Measurements from ENCODE around the gene JARID2.
"Not testable (repeated sequence)": the region's sequence is repeated elsewhere in the genome, so short reads cannot be mapped to it uniquely, and the experiment has no call there.

The JARID2 gene

DNA sequence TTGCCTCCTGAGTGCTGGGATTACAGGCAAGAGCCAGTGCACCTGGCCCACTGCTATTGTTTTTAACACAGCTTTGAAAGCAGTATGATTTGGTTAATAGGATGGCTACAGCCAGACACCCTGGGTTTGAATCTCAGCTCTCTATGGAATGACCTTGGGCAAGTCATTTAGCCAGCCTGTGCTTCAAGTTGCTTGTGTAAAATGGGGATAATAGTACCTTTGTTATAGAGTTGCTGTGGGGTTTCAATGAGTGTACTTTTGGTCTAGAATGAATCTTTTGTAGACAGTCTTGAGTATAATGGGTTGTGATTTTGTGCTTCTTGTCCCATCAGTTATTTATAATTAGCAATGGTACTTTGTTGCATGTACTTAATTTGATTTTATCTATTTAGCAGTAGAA lies 70.9 kb downstream of the JARID2 start:
- no peak for DNase-seq

DNA sequence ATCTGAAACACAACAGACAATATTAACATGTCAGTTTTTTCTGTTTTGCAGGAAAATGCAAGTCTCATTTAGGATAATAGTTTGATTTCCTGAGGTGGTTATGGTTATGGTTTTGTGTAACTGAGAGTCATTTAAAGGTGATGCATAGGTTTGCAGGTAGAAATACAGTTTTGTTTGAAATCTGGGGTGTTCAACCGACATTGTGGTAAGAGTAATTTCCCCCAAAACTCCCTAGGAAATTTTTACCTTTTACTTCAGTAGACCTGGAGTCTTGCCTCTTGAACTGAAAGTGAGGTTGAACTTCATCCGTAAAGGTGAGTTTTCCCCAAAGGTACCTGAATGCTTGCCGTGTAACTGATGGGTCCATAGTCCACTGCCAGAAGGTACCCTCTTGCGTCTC lies 71.4 kb downstream of the JARID2 start:
- DNase-seq: no peak

DNA sequence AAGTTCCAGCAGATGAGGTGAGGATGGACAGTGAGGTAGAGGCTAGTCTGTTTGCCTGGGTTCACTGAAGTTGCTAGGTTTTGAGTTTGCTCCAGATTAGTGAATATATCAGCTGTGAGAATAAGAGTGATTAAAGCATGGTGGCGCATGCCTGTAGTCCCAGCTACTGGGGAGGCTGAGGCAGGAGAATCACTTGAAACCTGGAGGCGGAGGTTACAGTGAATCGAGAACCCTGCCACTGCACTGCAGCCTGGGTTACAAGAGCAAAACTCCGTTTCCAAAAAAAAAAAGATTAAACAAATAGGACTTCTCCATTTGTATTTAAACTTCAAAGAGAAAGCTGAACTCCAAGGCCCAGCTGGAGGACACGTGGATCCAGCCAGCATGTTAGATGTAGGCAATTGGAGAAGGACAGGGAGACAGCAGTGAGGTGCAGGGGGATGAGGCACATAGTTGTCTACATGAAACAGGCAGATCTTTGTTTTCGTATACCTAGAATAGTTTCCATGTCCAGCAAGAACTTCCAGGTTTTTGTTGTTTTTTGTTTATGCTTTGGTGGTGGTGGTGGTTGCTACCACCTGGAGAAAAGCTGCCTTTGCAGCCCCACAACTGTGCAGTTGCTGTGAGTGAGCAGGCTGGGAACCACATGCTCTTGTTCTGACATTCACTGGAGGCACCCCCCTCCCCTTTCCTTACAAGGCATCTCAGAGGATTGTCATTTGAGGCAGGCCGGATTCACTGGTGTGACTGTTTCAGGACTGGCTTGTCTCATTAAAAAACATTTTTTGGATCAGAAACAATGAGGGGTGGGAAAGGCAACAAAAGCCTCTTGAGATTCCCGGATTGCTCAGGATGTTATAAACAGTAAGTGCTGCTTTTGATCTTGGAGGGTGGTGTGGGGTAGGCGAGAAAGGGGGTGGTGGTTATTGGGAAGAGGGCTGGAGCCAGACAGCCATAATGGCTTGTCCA lies 72.3 kb downstream of the JARID2 start:
- no peak for DNase-seq

DNA sequence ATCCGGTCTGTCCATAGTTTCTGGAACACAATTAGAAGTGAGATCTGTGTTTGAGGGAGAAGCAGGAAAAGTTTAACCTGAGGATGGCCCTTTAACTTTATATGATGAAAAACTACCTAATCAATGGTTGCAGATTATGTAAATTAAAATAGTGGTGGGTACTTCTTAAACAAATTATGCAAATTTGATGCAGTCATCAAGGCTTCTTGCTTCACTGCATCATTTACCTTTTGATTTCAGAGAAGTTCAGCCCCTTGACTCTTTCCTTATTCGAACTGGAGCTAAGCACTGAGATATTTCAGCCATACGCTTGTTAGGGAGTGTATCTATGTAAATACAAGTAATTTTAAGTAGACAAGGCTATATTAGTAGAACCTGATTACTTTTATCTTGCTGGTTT lies 73.8 kb downstream of the JARID2 start:
- no peak for DNase-seq

DNA sequence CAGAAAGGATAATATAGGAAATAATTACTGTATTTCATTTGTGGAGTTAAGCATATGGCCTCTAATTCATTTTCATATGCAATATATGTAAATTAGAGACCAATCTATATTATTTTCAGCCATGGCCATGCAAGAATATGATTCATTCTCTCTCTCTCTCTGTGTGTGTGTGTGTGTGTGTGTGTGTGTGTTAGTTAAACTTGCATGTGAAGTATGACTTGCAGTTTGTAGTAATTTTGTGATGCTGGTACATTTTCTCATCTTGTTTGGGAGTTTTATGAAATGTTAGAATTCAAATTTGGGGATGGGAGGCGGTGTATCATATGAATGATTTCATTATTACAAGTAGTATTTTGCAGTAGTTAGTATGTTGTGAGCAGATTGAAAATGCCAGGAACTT lies 74.8 kb downstream of the JARID2 start:
- no peak for DNase-seq

DNA sequence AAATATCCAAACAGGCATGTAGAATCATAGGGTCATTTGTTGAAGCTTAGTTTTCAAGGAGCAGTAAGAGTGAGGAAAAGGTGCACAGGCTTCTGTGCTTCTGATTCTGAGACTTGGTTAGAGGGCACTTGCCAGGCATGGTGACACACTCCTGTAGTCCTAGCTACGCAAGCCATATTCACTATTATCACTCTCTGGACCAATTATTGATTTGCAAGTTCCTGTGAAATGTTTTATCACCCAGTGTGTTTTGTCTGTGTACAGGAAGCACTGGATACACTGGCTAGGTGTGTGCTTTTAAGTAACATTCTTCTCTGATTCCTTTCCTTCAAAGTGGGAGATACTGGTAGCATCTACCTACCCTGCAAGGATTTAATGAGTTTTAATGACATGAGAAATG lies 76.3 kb downstream of the JARID2 start:
- DNase-seq: no peak

DNA sequence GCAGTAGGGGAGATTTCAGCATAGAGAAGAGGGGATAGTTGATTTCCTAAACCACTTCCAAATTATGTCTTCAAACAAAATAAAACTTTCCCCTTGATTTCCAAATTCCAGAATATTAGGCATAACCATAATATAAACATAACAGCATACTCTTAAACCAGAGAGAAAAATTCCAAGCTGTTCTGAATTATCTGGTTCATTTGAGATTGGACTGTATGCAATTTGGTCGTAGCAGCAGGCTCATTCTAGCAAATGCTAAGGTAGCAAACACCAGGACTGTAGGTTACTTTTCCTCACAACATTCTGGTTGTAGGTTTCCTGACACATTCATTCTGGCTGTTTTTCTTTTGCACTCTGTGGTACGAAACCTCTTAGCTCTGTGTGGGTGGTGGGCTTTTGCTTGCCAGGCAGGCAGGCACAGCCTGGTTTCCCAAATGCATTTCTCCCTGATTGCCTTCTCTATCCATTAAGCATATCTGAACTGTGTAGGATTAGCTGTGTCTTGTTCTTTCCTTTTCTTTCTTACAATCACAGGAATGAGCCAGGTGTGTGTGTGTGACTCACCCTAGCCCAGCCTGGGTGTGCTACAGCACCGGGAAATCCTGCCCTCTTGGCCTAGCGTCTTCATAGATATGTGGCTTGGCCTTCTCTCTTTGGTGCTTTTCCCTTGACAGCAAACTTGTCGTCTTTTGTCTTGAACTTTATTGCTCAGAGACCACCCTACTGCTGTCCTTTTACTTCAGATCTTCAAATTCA lies 77.1 kb downstream of the JARID2 start:
- no peak for DNase-seq

DNA sequence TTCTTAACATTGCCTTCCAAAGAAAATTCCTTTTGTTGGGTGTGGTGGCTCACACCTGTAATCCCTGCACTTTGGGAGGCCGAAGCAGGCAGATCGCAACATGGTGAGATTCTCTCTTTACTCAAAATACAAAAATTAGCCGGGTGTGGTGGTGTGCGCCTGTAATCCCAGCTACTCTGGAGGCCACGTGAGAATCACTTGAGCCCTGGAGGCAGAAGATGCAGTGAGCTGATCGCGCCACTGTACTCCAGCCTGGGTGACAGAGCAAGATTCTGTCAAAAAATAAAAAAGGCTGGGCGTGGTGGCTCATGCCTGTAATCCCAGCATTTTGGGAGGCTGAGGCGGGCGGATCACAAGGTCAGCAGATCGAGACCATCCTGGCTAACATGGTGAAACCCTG lies 77.7 kb downstream of the JARID2 start:
- not testable (repeated sequence) for DNase-seq

DNA sequence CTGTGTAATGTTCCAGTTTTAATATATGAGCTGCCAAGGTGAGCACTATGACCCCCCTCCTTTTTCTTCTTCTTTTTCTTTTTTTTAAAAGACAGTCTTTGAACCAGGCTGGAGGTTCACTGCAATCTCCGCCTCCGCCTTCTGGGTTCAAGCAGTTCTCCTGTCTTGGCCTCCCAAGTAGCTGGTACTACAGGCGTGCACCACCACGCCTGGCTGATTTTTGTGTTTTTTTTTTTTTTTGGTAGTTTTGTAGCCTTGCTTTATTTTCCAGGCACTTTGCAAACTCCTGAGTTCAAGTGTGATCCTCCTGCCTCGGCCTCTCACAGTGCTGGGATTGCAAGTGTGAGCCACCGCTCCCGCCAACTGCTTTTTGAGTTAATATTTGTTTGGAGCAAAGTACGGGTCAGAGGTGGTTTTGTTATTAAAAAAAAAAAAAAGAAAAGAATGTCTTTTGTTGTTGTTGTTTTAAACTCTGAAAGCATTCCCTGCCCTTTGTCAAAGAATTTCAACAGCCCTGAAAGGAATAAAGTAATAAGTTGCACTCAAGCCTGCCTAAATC lies 78.6 kb downstream of the JARID2 start:
- DNase-seq: no peak

DNA sequence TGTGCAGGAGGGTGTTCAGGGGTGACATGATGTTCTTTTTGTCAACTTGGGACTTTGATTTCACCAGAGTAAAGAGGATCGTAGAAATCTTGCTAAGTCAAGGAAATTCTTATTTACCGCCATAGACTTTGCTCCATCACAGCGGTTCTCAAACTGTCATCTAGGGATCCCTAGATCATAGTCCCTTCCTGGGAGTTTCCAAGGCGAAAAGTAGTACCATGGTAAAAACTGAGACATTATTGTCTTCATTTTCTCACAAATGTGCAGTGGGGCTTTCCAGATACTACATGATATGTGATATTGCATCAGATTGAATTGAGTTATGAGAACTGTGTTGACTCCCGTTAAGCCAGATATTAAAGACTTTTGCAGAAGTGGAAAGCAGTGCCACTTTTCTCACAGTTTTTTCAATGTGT lies 79.7 kb downstream of the JARID2 start:
- no peak for DNase-seq

DNA sequence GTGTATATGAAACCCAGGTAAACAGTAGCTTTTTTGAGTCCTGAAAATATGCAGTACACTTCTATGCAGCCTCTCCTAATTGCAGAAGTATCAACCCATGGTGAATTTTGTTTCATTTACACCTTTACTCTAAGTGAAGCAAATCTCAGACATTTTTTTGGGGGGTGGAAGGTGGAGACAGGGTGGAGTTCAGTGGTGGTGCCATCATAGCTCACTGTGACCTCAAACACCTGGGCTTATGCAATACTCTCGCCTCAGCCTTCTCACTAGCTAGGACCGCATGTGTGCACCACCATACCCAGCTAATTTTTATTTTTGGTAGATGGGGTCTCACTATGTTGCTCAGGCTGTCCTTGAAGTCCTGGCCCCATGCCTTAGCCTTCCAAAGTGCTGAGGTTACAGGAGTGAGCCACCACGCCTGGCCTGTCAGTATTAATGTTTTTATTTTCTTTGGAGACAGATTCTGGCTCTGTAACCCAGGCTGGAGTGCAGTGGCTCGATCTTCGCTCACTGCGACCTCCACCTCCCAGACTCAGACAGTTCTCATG lies 80.3 kb downstream of the JARID2 start:
- DNase-seq: no peak

DNA sequence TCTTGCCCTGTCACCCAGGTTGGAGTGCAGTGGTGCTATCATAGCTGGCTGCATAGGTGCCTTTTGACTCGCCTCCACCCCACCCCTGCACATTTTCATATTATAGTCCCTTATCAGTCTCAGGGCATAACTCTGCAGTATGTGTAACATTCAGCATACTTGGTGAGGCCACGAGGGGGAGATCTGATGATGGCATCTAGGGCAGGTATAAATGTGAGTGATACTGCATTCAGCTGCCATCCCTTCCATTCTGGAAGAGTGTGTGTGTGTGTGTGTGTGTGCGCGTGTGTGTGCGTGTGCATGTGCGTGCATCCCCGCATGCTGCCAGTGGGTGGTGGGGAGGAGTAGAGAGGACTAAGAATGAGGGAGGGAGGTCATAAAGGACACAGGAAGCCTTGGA lies 81.4 kb downstream of the JARID2 start:
- peak; percentile 8 for DNase-seq

DNA sequence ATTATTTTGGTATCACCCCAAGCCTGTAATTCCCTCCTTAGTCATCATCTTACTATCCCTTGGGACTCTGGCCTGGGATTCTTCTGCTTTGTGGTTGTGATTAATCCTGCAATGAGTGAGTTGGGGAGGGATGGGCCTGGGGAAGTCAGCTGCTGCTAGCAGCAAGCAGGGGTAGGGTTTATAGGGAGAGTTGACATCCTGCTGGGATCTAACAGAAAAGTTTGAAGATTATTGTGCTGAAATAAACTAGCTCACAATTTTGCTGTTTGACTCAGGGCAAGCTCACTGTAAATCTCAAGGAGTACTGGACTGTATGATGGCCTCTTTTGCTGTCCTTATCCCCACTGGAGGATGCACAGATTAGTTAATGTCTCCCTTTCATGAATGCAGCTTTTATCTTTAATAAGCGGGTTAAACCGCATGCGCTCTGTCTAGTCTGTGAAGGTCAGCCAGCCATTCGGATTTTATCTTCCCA lies 83.4 kb downstream of the JARID2 start:
- no peak for DNase-seq

DNA sequence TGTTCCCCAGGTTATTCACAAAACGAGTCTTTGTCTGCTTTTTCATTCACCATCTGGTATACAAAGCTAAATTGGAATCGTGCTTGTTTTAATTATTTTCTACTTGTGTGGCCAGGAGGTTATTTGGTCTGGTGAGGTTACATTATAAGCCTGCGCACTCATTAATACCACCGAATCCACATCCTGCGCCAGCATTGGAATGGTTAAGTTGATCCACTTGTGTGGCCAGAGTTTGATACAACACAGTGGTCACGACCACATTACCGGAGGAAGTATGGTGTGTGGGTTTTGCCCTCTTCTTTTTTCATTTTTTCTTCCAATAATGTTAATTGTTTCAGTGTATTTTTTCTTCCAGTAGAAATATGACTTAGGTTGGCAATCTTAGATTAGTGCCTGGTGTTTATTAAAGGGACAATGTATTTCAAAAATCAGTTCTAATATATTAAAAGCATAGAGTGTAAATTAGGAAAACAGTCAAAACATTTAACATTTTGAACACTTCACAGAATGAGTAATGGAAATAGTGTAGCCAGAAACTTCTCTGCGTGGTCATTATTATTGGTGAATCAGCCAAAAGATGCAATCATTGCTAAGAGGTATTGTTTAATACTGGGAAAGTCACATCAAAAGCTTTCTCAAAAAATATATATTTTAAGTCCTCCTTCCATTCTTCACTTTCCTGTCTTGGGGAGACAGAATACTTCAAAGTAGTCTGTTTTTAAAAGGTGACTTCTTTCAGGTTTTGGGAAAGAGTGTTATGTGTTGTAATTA lies 84.5 kb downstream of the JARID2 start:
- no peak for DNase-seq

DNA sequence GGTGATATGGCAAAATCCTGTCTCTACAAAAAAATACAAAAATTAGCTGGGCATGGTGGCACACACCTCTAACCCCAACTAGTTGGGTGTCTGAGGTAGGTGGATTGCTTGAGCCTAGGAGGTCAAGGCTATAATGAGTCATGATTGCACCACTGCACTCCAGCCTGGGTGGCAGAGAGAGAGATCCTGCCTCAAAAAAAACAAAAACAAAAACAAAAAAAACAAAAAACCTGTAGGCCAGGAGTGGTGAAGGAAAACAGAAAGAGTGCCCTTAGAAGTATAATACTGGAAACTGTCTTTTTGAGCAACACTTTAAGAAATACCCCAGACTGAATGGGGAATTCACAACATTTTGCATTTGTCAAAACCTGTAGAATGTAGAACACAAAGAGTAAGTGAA lies 85.3 kb downstream of the JARID2 start:
- DNase-seq: no peak

DNA sequence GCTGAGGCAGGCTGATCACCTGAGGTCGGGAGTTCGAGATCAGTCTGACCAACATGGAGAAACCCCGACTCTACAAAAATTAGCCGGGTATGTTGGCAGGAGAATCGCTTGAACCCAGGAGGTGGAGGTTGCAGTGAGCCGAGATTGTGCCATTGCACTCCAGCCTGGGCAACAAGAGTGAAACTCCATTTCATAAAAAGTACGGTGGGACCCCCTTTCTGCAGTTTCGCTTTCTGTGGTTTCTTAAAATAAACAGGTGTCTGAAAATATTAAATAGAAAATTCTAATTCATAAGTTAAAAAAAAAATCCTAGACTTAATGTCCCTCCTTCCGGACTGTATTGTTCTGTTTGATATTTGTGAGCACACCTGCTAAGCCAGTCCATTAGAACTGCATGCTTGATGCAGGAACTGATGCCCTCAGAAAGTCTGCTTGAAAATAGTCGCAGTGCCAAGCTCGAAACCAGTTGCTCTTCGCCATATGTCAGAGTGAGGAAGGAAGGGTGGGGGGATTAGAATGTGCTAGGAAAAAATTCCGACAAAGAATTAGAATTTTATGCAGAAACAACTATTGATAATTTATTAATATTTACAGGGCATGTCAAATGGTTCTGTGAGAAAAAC lies 85.9 kb downstream of the JARID2 start:
- no peak for DNase-seq

DNA sequence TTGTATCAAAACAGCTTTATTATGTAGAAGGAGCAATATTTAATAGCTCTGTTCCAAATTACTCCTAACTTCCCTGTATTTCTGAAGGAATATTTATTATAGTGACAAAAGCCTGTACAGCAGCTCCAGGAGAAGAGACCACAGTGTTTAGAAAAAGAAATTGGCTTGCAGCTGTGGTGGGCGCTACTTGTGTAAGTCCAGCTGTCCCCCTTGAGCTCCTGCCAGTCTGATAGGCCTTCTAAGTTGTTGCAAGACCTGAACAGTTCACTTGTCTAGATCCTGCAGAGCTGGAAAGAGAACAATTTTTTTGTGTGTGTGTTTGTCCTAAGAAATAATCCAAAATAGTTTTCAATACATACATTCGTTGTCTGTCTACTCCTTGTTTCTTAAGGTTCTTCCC lies 86.6 kb downstream of the JARID2 start:
- DNase-seq: no peak

DNA sequence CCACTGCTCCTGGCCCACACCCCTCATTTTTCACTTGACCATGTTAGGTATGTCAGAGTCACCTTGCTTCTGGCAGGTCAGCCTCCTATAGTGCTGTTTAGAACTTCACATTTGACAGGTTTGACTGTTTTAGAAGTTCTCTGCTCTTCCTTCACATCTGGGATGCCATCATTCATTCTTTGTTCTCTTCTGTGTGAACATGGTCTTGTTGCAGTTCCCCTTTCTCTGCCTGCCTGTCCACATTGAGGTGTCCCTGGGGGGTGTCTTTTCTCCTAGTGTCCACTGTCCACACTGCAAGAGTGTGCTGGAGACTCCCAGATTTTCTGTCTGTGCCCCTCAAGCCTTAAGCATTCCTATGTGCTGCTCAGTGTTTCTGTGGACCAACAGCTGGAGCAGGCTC lies 89.5 kb downstream of the JARID2 start:
- no peak for DNase-seq

DNA sequence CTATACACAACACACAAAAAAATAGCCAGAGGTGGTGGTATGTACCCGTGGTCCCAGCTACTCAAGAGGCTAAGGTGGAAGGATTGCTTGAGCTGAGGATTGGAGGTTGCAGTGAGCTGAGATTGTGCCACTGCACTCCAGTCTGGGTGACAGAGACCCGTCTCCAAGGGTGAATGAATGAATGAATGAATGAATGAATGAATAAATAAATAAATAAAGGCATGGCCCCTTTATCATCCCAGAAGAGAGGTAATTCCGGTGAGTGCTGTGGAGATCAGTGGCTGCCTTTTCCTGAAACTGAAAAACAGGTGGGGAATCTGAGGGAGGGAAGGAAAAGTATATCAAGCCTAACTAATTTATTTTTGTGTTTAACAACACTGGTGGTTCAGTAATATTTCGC lies 90.0 kb downstream of the JARID2 start:
- no peak for DNase-seq

DNA sequence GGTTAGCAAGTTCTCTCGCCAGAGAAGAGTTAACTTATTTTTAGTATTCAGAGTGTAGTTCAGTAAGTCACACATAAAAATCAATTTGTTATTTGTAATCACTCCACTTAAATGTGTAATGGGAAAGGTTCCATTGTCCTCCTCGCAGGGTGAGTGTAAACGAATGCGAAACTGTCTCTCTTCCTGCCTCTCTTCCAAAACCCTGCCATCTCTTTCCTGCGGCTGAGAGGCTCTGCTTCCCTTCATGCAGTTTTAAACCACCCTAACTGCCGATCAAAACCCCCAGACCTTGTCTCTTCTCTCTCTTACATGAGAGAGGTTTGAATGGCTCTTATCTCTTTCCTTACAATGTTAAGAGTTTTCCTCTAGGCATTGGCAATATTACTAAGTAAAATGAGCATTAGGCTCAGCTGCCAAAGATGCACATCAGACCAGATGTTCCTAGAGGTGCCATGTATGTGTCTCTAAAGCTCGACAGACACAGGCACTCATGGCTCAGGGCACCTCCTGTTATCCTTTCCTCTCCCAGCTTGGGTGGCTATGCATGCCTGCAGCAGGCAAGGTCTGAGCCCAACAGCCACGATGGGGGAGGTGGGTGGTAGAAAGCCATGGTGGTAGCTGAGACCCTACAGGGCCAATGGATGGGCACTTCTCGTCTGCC lies 91.2 kb downstream of the JARID2 start:
- DNase-seq: no peak

DNA sequence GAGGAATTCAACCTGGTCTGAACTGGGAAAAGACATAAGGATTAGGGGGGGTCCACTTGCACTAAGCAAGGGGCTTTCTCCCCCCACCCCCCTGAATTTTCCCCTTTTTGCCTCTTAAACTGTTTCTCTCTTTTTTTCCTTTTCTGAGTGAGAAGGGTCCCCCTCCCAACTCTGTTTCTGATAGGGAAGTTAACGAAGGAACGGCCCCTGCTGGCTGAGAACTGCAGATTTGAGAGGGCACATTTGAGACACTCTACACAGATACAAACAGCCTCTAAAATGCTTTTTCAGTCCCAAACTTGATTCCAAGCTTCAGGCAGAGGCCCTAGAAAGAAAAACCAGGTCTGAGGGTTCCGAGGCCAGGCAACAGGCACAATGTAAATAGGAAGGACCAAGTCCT lies 91.7 kb downstream of the JARID2 start:
- no peak for DNase-seq

DNA sequence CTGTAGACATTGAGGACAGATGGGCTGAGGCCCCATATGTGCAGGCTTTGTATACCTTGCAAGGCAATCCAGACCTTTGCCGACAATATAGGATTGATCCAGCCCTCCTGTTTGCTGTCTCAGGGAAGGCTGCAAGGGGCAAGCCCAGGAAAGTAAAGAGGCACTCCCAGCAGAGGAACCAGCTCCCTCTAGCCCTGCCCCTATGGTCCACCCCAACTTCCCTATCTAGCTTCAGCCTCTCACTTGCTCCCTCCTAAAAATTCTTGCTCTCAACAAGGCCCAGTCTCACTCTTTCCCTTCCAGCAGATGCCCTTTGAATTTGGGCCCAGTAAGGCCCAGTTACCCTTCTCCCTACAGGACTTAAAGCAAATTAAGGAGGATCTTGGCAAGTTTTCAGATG lies 92.6 kb downstream of the JARID2 start:
- no peak for DNase-seq

All from NCI-H510A treated with DMSO at 0.1 percent for 48 hours (cell line).